CD8-positive, alpha-beta memory T cell (primary cell): ENCODE data around the gene CHMP1A. TPM values are rescaled to one million over a fixed set of nuclear protein-coding genes. Genes with fewer than 3 reads are reported as not detected.

Source experiments
- CTCF ChIA-PET: fragments of 350-600 bp; sonication (Branson Sonifier 250); formaldehyde crosslinking; loops from one replicate; lab custom pipeline; 2021; ENCODE audit warnings: antibody characterized with exemption; lab: Charles Lee
- POLR2A ChIA-PET: fragments of 350-600 bp; sonication (Branson Sonifier 250); formaldehyde crosslinking; loops from one replicate; lab custom pipeline; 2021; ENCODE audit warnings: antibody characterized with exemption; lab: Charles Lee
- DNase-seq, 5 donors: peaks; one replicate each; pipeline versions ENCODE4 v3.0.0 to v3.0.0-alpha.2; 2020 to 2022; ENCODE audit warnings: mixed read lengths in 1 of 5
- H3K27ac ChIP-seq: one replicate; pipeline ENCODE4 v1.7.0; 2013; ENCODE audit warnings: low read depth, mild to moderate bottlenecking, low read length, moderate library complexity
- H3K27me3 ChIP-seq: 2 replicates; pipeline ENCODE4 v1.7.0; 2013; ENCODE audit warnings: low read length, mild to moderate bottlenecking; ENCODE audit not compliant: insufficient read depth, poor library complexity, severe bottlenecking
- H3K36me3 ChIP-seq: 2 replicates; pipeline ENCODE4 v1.7.0; 2013; ENCODE audit warnings: mild to moderate bottlenecking, low read length, moderate library complexity; ENCODE audit not compliant: insufficient read depth
- H3K4me1 ChIP-seq: 2 replicates; pipeline ENCODE4 v1.7.0; 2013; ENCODE audit warnings: mild to moderate bottlenecking, low read length, moderate library complexity; ENCODE audit not compliant: insufficient read depth
- H3K4me3 ChIP-seq: 2 replicates; pipeline ENCODE4 v1.7.0; 2013; ENCODE audit warnings: mild to moderate bottlenecking, low read length
- H3K9me3 ChIP-seq: 2 replicates; pipeline ENCODE4 v1.7.0; 2013; ENCODE audit warnings: mild to moderate bottlenecking, low read length
- H3K27ac Mint-ChIP-seq, 8 donors: one replicate each; pipeline ENCODE4 v1.8.0; 2020 to 2021; ENCODE audit warnings: mixed read lengths in 8 of 8, mild to moderate bottlenecking in 6 of 8, inconsistent platforms in 3 of 8, moderate library complexity in 3 of 8
- H3K27me3 Mint-ChIP-seq, 2 donors: one replicate each; pipeline ENCODE4 v1.8.0; 2020 to 2021; ENCODE audit warnings: mixed read lengths in 2 of 2, mild to moderate bottlenecking in 1 of 2, moderate library complexity in 1 of 2
- H3K36me3 Mint-ChIP-seq, 3 donors: one replicate each; pipeline ENCODE4 v1.8.0; 2020 to 2021; ENCODE audit warnings: mixed read lengths in 3 of 3, inconsistent platforms in 1 of 3, mild to moderate bottlenecking in 1 of 3
- H3K4me1 Mint-ChIP-seq, 3 donors: one replicate each; pipeline ENCODE4 v1.8.0; 2020 to 2021; ENCODE audit warnings: mixed read lengths in 3 of 3, inconsistent platforms in 1 of 3, mild to moderate bottlenecking in 1 of 3
- H3K4me3 Mint-ChIP-seq, 7 donors: one replicate each; pipeline ENCODE4 v1.8.0; 2020 to 2021; ENCODE audit warnings: mixed read lengths in 7 of 7, mild to moderate bottlenecking in 6 of 7, moderate library complexity in 4 of 7, inconsistent platforms in 2 of 7
- H3K9me3 Mint-ChIP-seq, 5 donors: one replicate each; pipeline ENCODE4 v1.8.0; 2020 to 2022; ENCODE audit warnings: mixed read lengths in 5 of 5, mild to moderate bottlenecking in 3 of 5, moderate library complexity in 2 of 5, inconsistent platforms in 1 of 5
- polyA plus RNA-seq: library from polyadenylated mRNA; unstranded; fragments of 300-500 nt; fragmentation: Illumina TruSeq; gene quantifications from one replicate; pipeline ENCODE4 v1.2.3, GENCODE V29; 2021
- total RNA-seq, 2 experiments: library from RNA; stranded (reverse); gene quantifications; one replicate each; pipeline ENCODE4 v1.2.3, GENCODE V29; 2021

The CHMP1A gene
- total and polyA plus RNA-seq, 3 experiments from 2014 or later: 72.1 to 94.0 (median 81.4) TPM

GRCh38 chr16:89612415-89613166 is 44.9 kb downstream of the CHMP1A start:
- Histone ChIP-seq H3K9me3 (no peaks in the 10 kb centered on the region), H3K27ac (no peak overlapping the region), H3K27me3 (no peaks in the 10 kb centered on the region), H3K36me3 (no peaks in the 10 kb centered on the region), H3K4me3 (no peak overlapping the region), H3K4me1 (peaks cover 7% of the 10 kb centered on the region)
- Mint-ChIP-seq H3K36me3 (no peaks in the 10 kb centered on the region), H3K9me3 (peaks cover 0 to 5% (median 0%) of the 10 kb centered on the region in 5 donors), H3K27ac (no peak overlapping the region), H3K27me3 (peaks cover 3 to 6% of the 10 kb centered on the region in 2 donors), H3K4me1 (peaks cover 10 to 15% (median 13%) of the 10 kb centered on the region in 3 donors), H3K4me3 (no peak overlapping the region)
- DNase-seq: no peak
- ChIA-PET POLR2A (no interaction called here), CTCF (no interaction called here)

GRCh38 chr16:89610108-89610453 is 47.4 kb downstream of the CHMP1A start:
- Histone ChIP-seq H3K4me1 (no peaks in the 10 kb centered on the region), H3K4me3 (no peak overlapping the region), H3K9me3 (no peaks in the 10 kb centered on the region), H3K27ac (no peak overlapping the region), H3K27me3 (no peaks in the 10 kb centered on the region), H3K36me3 (no peaks in the 10 kb centered on the region)
- DNase-seq: no peak
- Mint-ChIP-seq H3K4me1 (peaks cover 0 to 3% (median 0%) of the 10 kb centered on the region in 3 donors), H3K36me3 (no peaks in the 10 kb centered on the region), H3K9me3 (no peaks in the 10 kb centered on the region), H3K4me3 (no peak overlapping the region), H3K27me3 (peaks cover 3% of the 10 kb centered on the region in 2 donors), H3K27ac (no peak overlapping the region)
- POLR2A ChIA-PET: no interaction called here
- CTCF ChIA-PET: no interaction called here

- DNase-seq: no peak
Observed at GRCh38 chr16:89607937-89608740, 49.4 kb downstream of the CHMP1A start.

GRCh38 chr16:89607453-89607852 is 50.1 kb downstream of the CHMP1A start:
- Histone ChIP-seq H3K27ac (no peak overlapping the region), H3K27me3 (no peaks in the 10 kb centered on the region), H3K36me3 (no peaks in the 10 kb centered on the region), H3K9me3 (no peaks in the 10 kb centered on the region), H3K4me1 (peaks cover 7% of the 10 kb centered on the region), H3K4me3 (no peak overlapping the region)
- H3K27me3 Mint-ChIP-seq: peaks cover 3% of the 10 kb centered on the region in 2 donors
- H3K4me1 Mint-ChIP-seq: peaks cover 7 to 8% (median 8%) of the 10 kb centered on the region in 3 donors
- H3K27ac Mint-ChIP-seq: no peak overlapping the region
- no peaks in the 10 kb centered on the region for H3K36me3 Mint-ChIP-seq
- no peak overlapping the region for H3K4me3 Mint-ChIP-seq
- POLR2A ChIA-PET: no interaction called here
- H3K9me3 Mint-ChIP-seq: no peaks in the 10 kb centered on the region
- CTCF ChIA-PET: no interaction called here
- DNase-seq: no peak

More at GRCh38 chr16:89607937-89608740, 49.4 kb downstream of the CHMP1A start:
- Histone ChIP-seq H3K27me3 (no peaks in the 10 kb centered on the region), H3K4me3 (no peak overlapping the region), H3K4me1 (no peaks in the 10 kb centered on the region), H3K9me3 (no peaks in the 10 kb centered on the region), H3K36me3 (no peaks in the 10 kb centered on the region), H3K27ac (no peak overlapping the region)
- H3K4me1 Mint-ChIP-seq: peaks cover under 1 to 2% (median 1%) of the 10 kb centered on the region in 3 donors
- POLR2A ChIA-PET: no interaction called here
- no peaks in the 10 kb centered on the region for H3K36me3 Mint-ChIP-seq
- peak overlapping the region in 1 of 8 donors; percentile 65 for H3K27ac Mint-ChIP-seq
- H3K4me3 Mint-ChIP-seq: no peak overlapping the region
- H3K9me3 Mint-ChIP-seq: no peaks in the 10 kb centered on the region
- CTCF ChIA-PET: no interaction called here
- peaks cover 3% of the 10 kb centered on the region in 2 donors for H3K27me3 Mint-ChIP-seq

GRCh38 chr16:89606006-89606405 is 51.5 kb downstream of the CHMP1A start:
- H3K9me3 ChIP-seq: no peaks in the 10 kb centered on the region
- Mint-ChIP-seq H3K4me3 (no peak overlapping the region), H3K27ac (no peak overlapping the region), H3K4me1 (peaks cover 12 to 14% (median 13%) of the 10 kb centered on the region in 3 donors), H3K9me3 (no peaks in the 10 kb centered on the region), H3K36me3 (no peaks in the 10 kb centered on the region), H3K27me3 (peaks cover 0 to 3% of the 10 kb centered on the region in 2 donors)
- peaks cover 11% of the 10 kb centered on the region for H3K4me1 ChIP-seq
- H3K27me3 ChIP-seq: no peaks in the 10 kb centered on the region
- DNase-seq: no peak
- ChIA-PET CTCF (no interaction called here), POLR2A (no interaction called here)
- no peak overlapping the region for H3K4me3 ChIP-seq
- no peak overlapping the region for H3K27ac ChIP-seq
- no peaks in the 10 kb centered on the region for H3K36me3 ChIP-seq

- Histone ChIP-seq H3K36me3 (no peaks in the 10 kb centered on the region), H3K27me3 (no peaks in the 10 kb centered on the region), H3K27ac (no peak overlapping the region), H3K4me3 (no peak overlapping the region), H3K4me1 (peaks cover 11% of the 10 kb centered on the region), H3K9me3 (no peaks in the 10 kb centered on the region)
- Mint-ChIP-seq H3K27ac (no peak overlapping the region), H3K36me3 (no peaks in the 10 kb centered on the region), H3K27me3 (peaks cover 0 to 3% of the 10 kb centered on the region in 2 donors), H3K4me3 (no peak overlapping the region), H3K9me3 (no peaks in the 10 kb centered on the region), H3K4me1 (peaks cover 13 to 19% (median 14%) of the 10 kb centered on the region in 3 donors)
- ChIA-PET POLR2A (no interaction called here), CTCF (no interaction called here)
- no peak for DNase-seq
Observed at GRCh38 chr16:89605186-89605970, 52.1 kb downstream of the CHMP1A start.

GRCh38 chr16:89604764-89605163 is 52.7 kb downstream of the CHMP1A start:
- CTCF ChIA-PET: no interaction called here
- Mint-ChIP-seq H3K9me3 (no peaks in the 10 kb centered on the region), H3K27ac (no peak overlapping the region), H3K4me1 (peaks cover 14 to 25% (median 15%) of the 10 kb centered on the region in 3 donors), H3K4me3 (no peak overlapping the region), H3K36me3 (no peaks in the 10 kb centered on the region), H3K27me3 (peaks cover 0 to 3% of the 10 kb centered on the region in 2 donors)
- POLR2A ChIA-PET: no interaction called here
- Histone ChIP-seq H3K27ac (no peak overlapping the region), H3K27me3 (no peaks in the 10 kb centered on the region), H3K36me3 (no peaks in the 10 kb centered on the region), H3K9me3 (no peaks in the 10 kb centered on the region), H3K4me3 (no peak overlapping the region), H3K4me1 (peaks cover 11% of the 10 kb centered on the region)
- no peak for DNase-seq
